OCI-LY1 (cell line): ENCODE data around the gene NOX5.
"Not testable (repeated sequence)": the region's sequence is repeated elsewhere in the genome, so short reads cannot be mapped to it uniquely, and the experiment has no call there.

Experiments
- H2AFZ ChIP-seq: fragments of 200-600 bp; sonication (generic), shearing (Covaris generic); 2 replicates; pipeline ENCODE4 v1.6.0; 2014; ENCODE audit warnings: antibody characterized with exemption, mild to moderate bottlenecking, low read length
- H3F3A ChIP-seq: fragments of 200-600 bp; sonication (generic), shearing (Covaris generic); 2 replicates; pipeline ENCODE4 v1.6.0; 2014; ENCODE audit warnings: mild to moderate bottlenecking, antibody characterized with exemption, low read length, moderate library complexity; ENCODE audit not compliant: insufficient read depth
- H3K27ac ChIP-seq: fragments of 200-600 bp; sonication (generic); 2 replicates; pipeline ENCODE4 v1.5.1; 2014; ENCODE audit warnings: low read length, mixed run types, mild to moderate bottlenecking, low read depth; ENCODE audit not compliant: poor library complexity, severe bottlenecking
- H3K27me3 ChIP-seq: fragments of 200-600 bp; sonication (generic); 2 replicates; pipeline ENCODE4 v1.6.0; 2014; ENCODE audit warnings: antibody characterized with exemption, mild to moderate bottlenecking, low read length, moderate library complexity; ENCODE audit not compliant: insufficient read depth
- H3K36me3 ChIP-seq: fragments of 200-600 bp; sonication (generic); 2 replicates; pipeline ENCODE4 v1.6.1; 2014; ENCODE audit warnings: mild to moderate bottlenecking, antibody characterized with exemption, low read length, moderate library complexity, mixed read lengths; ENCODE audit not compliant: insufficient read depth
- H3K4me1 ChIP-seq: fragments of 200-600 bp; sonication (generic); 2 replicates; pipeline ENCODE4 v1.5.1; 2014; ENCODE audit warnings: mild to moderate bottlenecking, low read length, moderate library complexity; ENCODE audit not compliant: insufficient read depth, severe bottlenecking
- H3K4me2 ChIP-seq: fragments of 200-600 bp; sonication (generic), shearing (Covaris generic); 2 replicates; pipeline ENCODE4 v1.6.1; 2014; ENCODE audit warnings: low read length
- H3K4me3 ChIP-seq: fragments of 200-600 bp; sonication (generic); 2 replicates; pipeline ENCODE4 v1.5.1; 2014; ENCODE audit warnings: low read length, low read depth, mild to moderate bottlenecking, mixed read lengths; ENCODE audit not compliant: poor library complexity, severe bottlenecking
- H3K79me2 ChIP-seq: fragments of 200-600 bp; shearing (Covaris generic); 2 replicates; pipeline ENCODE4 v1.6.1; 2016; ENCODE audit warnings: mixed run types, low read length, mixed read lengths; ENCODE audit not compliant: insufficient read depth
- H3K9ac ChIP-seq: fragments of 200-600 bp; sonication (generic), shearing (Covaris generic); 2 replicates; pipeline ENCODE4 v1.6.1; 2014; ENCODE audit warnings: mild to moderate bottlenecking, low read length, mixed read lengths
- H3K9me2 ChIP-seq: fragments of 200-600 bp; sonication (generic), shearing (Covaris generic); 2 replicates; pipeline ENCODE4 v1.6.1; 2014; ENCODE audit warnings: low read depth, mild to moderate bottlenecking, low read length, mixed read lengths
- H3K9me3 ChIP-seq: fragments of 200-600 bp; shearing (Covaris generic); 2 replicates; pipeline ENCODE4 v1.6.1; 2014; ENCODE audit warnings: low read length, mixed read lengths
- H4K20me1 ChIP-seq: fragments of 200-600 bp; sonication (generic), shearing (Covaris generic); 2 replicates; pipeline ENCODE4 v1.6.0; 2016; ENCODE audit warnings: mild to moderate bottlenecking, low read length; ENCODE audit not compliant: insufficient read depth
- EZH2 ChIP-seq: fragments of 200-600 bp; sonication (generic), shearing (Covaris generic); IDR thresholded peaks from 2 replicates; pipeline ENCODE4 v1.8.0; 2017; ENCODE audit warnings: borderline replicate concordance, mixed run types, mild to moderate bottlenecking, antibody characterized with exemption, low read length, moderate library complexity, mixed read lengths
- TF ChIP-seq, protein P1 (sequence below): fragments of 200-600 bp; sonication (generic), shearing (Covaris generic); IDR thresholded peaks from 2 replicates; pipeline ENCODE4 v1.5.1; 2017; ENCODE audit warnings: mild to moderate bottlenecking, antibody characterized with exemption, low read length, moderate library complexity, mixed read lengths

The NOX5 gene

DNA sequence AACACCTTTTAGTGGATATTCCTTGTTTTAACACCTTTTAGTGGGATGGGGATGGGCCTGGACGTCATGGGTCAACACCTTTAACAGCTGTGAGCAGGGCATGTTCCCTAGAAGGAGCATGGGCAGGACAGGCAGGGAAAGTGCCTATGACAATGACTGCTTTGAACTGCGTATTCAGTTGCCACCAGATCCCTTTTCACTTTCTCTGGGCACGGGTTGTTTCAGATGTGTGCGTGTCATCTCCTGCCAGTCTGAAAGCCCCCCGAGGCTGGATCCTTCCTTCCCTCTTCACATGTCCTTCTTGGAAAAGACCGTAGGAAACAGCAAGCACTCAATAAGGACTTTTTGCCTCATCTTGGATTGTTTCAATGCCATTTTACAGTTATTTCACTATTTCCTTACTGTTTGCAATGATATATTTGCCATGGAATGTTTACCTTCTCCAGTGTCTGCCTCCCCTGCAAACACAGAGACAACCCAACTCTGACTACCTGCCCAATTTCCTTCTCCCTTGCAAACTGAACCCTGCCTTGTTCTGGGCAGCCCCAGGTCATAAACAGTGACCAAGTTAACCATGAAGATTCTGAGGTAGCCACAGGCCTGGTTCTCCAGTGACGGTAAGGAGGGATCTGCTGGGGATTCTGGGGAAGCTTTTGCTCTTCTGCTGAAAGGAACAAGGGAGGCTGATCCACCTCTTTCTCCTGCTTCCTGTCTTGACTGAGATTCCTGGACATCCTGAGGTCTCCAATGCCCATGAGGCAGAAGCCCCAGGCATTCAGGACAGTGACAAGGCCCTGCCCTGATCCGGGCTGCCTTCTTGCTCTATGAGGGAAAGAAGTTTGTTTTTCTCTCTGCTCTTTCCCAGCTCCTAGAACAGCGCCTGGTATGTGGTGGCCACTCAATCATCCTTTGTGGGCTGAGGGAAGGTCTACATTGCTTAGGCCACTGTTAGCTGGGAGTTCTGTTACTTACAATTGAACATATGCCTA, 51.8 kb downstream of the NOX5 start:
- no peaks in the 10 kb centered on the region for H3K79me2 ChIP-seq
- H3F3A ChIP-seq: no peaks in the 10 kb centered on the region
- no peaks in the 10 kb centered on the region for H3K9me2 ChIP-seq
- no peak overlapping the region for H3K4me2 ChIP-seq
- TF ChIP-seq EZH2: no peak
- TF ChIP-seq, protein P1, sequence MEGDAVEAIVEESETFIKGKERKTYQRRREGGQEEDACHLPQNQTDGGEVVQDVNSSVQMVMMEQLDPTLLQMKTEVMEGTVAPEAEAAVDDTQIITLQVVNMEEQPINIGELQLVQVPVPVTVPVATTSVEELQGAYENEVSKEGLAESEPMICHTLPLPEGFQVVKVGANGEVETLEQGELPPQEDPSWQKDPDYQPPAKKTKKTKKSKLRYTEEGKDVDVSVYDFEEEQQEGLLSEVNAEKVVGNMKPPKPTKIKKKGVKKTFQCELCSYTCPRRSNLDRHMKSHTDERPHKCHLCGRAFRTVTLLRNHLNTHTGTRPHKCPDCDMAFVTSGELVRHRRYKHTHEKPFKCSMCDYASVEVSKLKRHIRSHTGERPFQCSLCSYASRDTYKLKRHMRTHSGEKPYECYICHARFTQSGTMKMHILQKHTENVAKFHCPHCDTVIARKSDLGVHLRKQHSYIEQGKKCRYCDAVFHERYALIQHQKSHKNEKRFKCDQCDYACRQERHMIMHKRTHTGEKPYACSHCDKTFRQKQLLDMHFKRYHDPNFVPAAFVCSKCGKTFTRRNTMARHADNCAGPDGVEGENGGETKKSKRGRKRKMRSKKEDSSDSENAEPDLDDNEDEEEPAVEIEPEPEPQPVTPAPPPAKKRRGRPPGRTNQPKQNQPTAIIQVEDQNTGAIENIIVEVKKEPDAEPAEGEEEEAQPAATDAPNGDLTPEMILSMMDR: no peak
- H3K27ac ChIP-seq: no peak overlapping the region
- no peaks in the 10 kb centered on the region for H3K27me3 ChIP-seq
- H3K9ac ChIP-seq: no peak overlapping the region
- H2AFZ ChIP-seq: no peak overlapping the region
- no peaks in the 10 kb centered on the region for H4K20me1 ChIP-seq
- no peaks in the 10 kb centered on the region for H3K36me3 ChIP-seq
- H3K9me3 ChIP-seq: no peaks in the 10 kb centered on the region
- H3K4me3 ChIP-seq: no peak overlapping the region
- H3K4me1 ChIP-seq: no peaks in the 10 kb centered on the region

DNA sequence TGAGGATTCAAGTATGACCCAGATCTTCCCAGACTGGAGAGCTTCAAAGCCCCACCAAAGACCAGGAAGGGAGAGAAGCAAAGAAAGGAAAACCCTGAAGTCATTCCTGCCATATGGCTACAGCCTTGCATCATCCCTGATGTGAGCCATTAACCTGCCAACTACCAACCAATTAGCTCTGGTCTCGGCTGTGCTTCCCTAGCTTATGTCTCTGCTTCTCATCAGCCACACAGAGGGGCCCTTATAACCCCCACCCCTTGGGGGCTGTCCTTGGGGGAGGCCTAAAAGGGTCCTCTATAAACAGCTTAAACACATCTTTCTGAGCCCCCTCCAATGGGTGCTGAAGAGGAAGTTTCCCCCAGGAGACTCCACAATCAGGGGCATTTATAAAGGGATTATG, 52.8 kb downstream of the NOX5 start:
- Histone ChIP-seq H3K4me3 (no peak overlapping the region), H4K20me1 (no peaks in the 10 kb centered on the region), H3K27ac (no peak overlapping the region), H3K4me1 (no peaks in the 10 kb centered on the region), H2AFZ (no peak overlapping the region), H3F3A (no peaks in the 10 kb centered on the region), H3K9me2 (no peaks in the 10 kb centered on the region), H3K79me2 (no peaks in the 10 kb centered on the region), H3K4me2 (no peak overlapping the region), H3K27me3 (no peaks in the 10 kb centered on the region), H3K36me3 (no peaks in the 10 kb centered on the region), H3K9ac (no peak overlapping the region), H3K9me3 (no peaks in the 10 kb centered on the region)
- TF ChIP-seq, protein P1: no peak
- TF ChIP-seq EZH2: no peak

DNA sequence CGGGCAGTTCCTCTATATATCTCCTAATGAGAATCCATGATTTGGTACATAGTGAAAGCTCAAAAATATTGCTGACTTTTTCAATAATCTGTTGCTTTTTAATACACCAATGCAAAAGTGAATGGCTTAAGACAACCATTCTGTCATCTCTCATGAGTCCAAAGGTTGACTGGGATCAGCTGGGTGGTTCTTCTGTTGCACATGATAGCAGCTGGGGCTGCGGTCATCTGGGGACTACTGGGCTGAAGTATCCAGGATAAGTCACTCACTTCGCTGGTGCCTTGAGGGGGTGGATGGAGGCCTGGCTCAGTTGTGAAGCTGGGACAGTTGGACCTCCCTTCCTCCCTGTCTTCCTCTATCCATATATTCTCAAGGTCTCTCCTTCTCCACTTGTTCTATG, 53.7 kb downstream of the NOX5 start:
- Histone ChIP-seq H2AFZ (no peak overlapping the region), H3K4me3 (no peak overlapping the region), H3K4me2 (no peak overlapping the region), H3K27me3 (no peaks in the 10 kb centered on the region), H3K9me2 (no peaks in the 10 kb centered on the region), H3K79me2 (no peaks in the 10 kb centered on the region), H3K36me3 (no peaks in the 10 kb centered on the region), H3K27ac (no peak overlapping the region), H3K9ac (no peak overlapping the region), H3K9me3 (no peaks in the 10 kb centered on the region), H4K20me1 (no peaks in the 10 kb centered on the region), H3K4me1 (no peaks in the 10 kb centered on the region), H3F3A (no peaks in the 10 kb centered on the region)
- TF ChIP-seq EZH2: no peak
- TF ChIP-seq, protein P1: no peak

DNA sequence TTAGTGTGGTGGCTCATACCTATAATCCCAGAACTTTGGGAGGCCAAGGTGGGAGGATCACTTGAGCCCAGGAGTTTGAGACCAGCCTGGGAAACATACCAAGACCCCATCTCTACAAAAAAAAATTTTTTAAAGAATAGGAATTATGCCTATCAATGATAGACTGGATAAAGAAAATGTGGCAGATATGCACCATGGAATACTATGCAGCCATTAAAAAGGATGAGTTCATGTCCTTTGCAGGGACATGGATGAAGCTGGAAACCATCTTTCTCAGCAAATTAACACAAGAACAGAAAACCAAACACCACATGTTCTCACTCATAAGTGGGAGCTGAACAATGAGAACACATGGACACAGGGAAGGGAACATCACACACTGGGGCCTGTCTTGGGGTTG, 54.8 kb downstream of the NOX5 start:
- H2AFZ ChIP-seq, H3K27me3 ChIP-seq, H3K9me3 ChIP-seq, H3K79me2 ChIP-seq, H3K4me2 ChIP-seq, H3K9ac ChIP-seq, H3K27ac ChIP-seq, H3K4me1 ChIP-seq, H4K20me1 ChIP-seq, H3F3A ChIP-seq, H3K9me2 ChIP-seq, H3K4me3 ChIP-seq, H3K36me3 ChIP-seq: not testable (repeated sequence)
